Loucy (cell line): ENCODE data around the gene LYRM2.

Experiments
- H2AFZ ChIP-seq: fragments of 200-600 bp; sonication (generic); 2 replicates; pipeline ENCODE4 v1.6.0; 2016; ENCODE audit warnings: antibody characterized with exemption, mild to moderate bottlenecking, low read length, moderate library complexity
- H3F3A ChIP-seq: fragments of 200-600 bp; 2 replicates; pipeline ENCODE4 v1.6.0; 2016; ENCODE audit warnings: antibody characterized with exemption, low read depth, mild to moderate bottlenecking
- H3K27me3 ChIP-seq: fragments of 200-600 bp; sonication (generic); 2 replicates; pipeline ENCODE4 v1.6.1; 2014; ENCODE audit warnings: low read length, mild to moderate bottlenecking; ENCODE audit not compliant: insufficient read depth, poor library complexity, severe bottlenecking
- H3K36me3 ChIP-seq: fragments of 200-600 bp; sonication (generic); 2 replicates; pipeline ENCODE4 v1.6.1; 2016; ENCODE audit warnings: low read length; ENCODE audit not compliant: insufficient read depth
- H3K4me1 ChIP-seq: fragments of 200-600 bp; sonication (generic); 2 replicates; pipeline ENCODE4 v1.5.1; 2014; ENCODE audit warnings: low read length, mild to moderate bottlenecking; ENCODE audit not compliant: insufficient read depth, poor library complexity, severe bottlenecking
- H3K4me2 ChIP-seq: fragments of 200-600 bp; sonication (generic); 2 replicates; pipeline ENCODE4 v1.6.0; 2014; ENCODE audit warnings: antibody characterized with exemption, low read length, low read depth, mild to moderate bottlenecking; ENCODE audit not compliant: poor library complexity, severe bottlenecking
- H3K4me3 ChIP-seq: fragments of 200-600 bp; sonication (generic); 2 replicates; pipeline ENCODE4 v1.5.1; 2014; ENCODE audit warnings: low read length, mild to moderate bottlenecking, mixed read lengths; ENCODE audit not compliant: poor library complexity, severe bottlenecking
- H3K79me2 ChIP-seq: fragments of 200-600 bp; sonication (generic); 2 replicates; pipeline ENCODE4 v1.6.1; 2014; ENCODE audit warnings: low read length; ENCODE audit not compliant: insufficient read depth
- H3K9ac ChIP-seq: fragments of 200-600 bp; sonication (generic); 2 replicates; pipeline ENCODE4 v1.6.0; 2014; ENCODE audit warnings: mild to moderate bottlenecking, low read depth, low read length, moderate library complexity; ENCODE audit not compliant: poor library complexity, severe bottlenecking
- H3K9me2 ChIP-seq: fragments of 200-600 bp; sonication (generic); replicated peaks from 2 replicates; pipeline ENCODE4 v1.6.1; 2016; ENCODE audit warnings: low read depth, low read length, mixed read lengths
- H3K9me3 ChIP-seq: fragments of 200-600 bp; sonication (generic); 2 replicates; pipeline ENCODE4 v1.6.1; 2014; ENCODE audit warnings: mild to moderate bottlenecking, antibody characterized with exemption, low read length, low read depth; ENCODE audit not compliant: insufficient read depth
- H4K20me1 ChIP-seq: fragments of 200-600 bp; sonication (generic); 2 replicates; pipeline ENCODE4 v1.6.0; 2014; ENCODE audit warnings: antibody characterized with exemption, low read length, mild to moderate bottlenecking; ENCODE audit not compliant: insufficient read depth, poor library complexity, severe bottlenecking
- CTCF ChIP-seq: fragments of 200-600 bp; sonication (generic); conservative IDR thresholded peaks from 2 replicates; pipeline ENCODE4 v1.5.1; 2014; ENCODE audit warnings: mild to moderate bottlenecking, antibody characterized with exemption, low read length
- EZH2phosphoT487 ChIP-seq: fragments of 200-600 bp; IDR thresholded peaks from 2 replicates; pipeline ENCODE4 v1.6.1; 2018; ENCODE audit warnings: antibody characterized with exemption, mild to moderate bottlenecking, moderate library complexity, borderline replicate concordance

Gene LYRM2

GRCh38 chr6:89613790-89614189 is 24.8 kb downstream of the LYRM2 start:
- Histone ChIP-seq H3K27me3 (no peaks in the 10 kb centered on the region), H2AFZ (no peak overlapping the region), H3K4me2 (no peak overlapping the region), H3K9ac (no peak overlapping the region), H3F3A (no peaks in the 10 kb centered on the region), H4K20me1 (no peaks in the 10 kb centered on the region), H3K36me3 (no peaks in the 10 kb centered on the region), H3K9me2 (no peaks in the 10 kb centered on the region), H3K79me2 (no peaks in the 10 kb centered on the region), H3K4me3 (no peak overlapping the region), H3K9me3 (no peaks in the 10 kb centered on the region), H3K4me1 (peaks cover 8% of the 10 kb centered on the region)
- TF ChIP-seq EZH2phosphoT487 (no peak), CTCF (no peak)

GRCh38 chr6:89612121-89612520 is 26.4 kb downstream of the LYRM2 start:
- H3K27me3 ChIP-seq, result no peaks in the 10 kb centered on the region
- H3K9me3 ChIP-seq, result no peaks in the 10 kb centered on the region
- H4K20me1 ChIP-seq, result no peaks in the 10 kb centered on the region
- no peaks in the 10 kb centered on the region for H3F3A ChIP-seq
- H3K4me3 ChIP-seq, result no peak overlapping the region
- peaks cover 8% of the 10 kb centered on the region for H3K4me1 ChIP-seq
- H3K9ac ChIP-seq, result no peak overlapping the region
- H3K79me2 ChIP-seq, result no peaks in the 10 kb centered on the region
- no peaks in the 10 kb centered on the region for H3K36me3 ChIP-seq
- no peak overlapping the region for H2AFZ ChIP-seq
- no peaks in the 10 kb centered on the region for H3K9me2 ChIP-seq
- H3K4me2 ChIP-seq, result no peak overlapping the region
- TF ChIP-seq CTCF (no peak), EZH2phosphoT487 (no peak)

GRCh38 chr6:89611666-89612065 is 26.9 kb downstream of the LYRM2 start:
- peaks cover 8% of the 10 kb centered on the region for H3K4me1 ChIP-seq
- no peaks in the 10 kb centered on the region for H4K20me1 ChIP-seq
- no peak overlapping the region for H3K4me3 ChIP-seq
- H3F3A ChIP-seq, result no peaks in the 10 kb centered on the region
- no peaks in the 10 kb centered on the region for H3K9me3 ChIP-seq
- H3K4me2 ChIP-seq, result no peak overlapping the region
- no peaks in the 10 kb centered on the region for H3K79me2 ChIP-seq
- no peaks in the 10 kb centered on the region for H3K27me3 ChIP-seq
- no peak overlapping the region for H2AFZ ChIP-seq
- no peak overlapping the region for H3K9ac ChIP-seq
- no peaks in the 10 kb centered on the region for H3K9me2 ChIP-seq
- no peaks in the 10 kb centered on the region for H3K36me3 ChIP-seq
- TF ChIP-seq CTCF (no peak), EZH2phosphoT487 (no peak)
